ENCODE data around the gene ARHGEF28.

The ARHGEF28 gene

DNA sequence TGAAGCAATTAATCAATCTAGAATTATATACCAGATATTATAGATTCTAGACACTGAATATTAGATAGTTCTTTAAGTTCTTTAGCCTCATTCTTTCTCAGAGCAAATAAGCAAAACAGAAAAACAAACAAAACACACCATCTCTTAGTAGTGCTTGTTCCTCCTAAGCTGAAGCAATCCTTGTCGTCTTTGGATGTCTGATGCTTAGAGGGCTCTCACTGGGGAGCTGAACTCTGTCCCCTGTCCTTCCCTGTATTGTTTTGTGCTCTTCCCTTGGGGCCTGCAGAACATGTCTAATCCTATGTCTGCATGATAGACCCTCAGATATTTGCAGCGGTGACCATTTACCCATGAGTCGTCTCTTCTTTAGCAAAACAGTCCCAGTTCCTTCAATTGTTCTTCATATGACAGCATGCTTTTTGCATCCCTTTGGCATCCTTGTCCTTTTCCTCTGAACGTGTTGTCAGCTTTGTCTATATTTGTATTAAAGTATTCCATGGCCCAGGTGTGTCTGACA is 114.3 kb downstream of the ARHGEF28 start:
- DNase-seq (ENCODE audit: low read depth in 2 of 2), result no peak

DNA sequence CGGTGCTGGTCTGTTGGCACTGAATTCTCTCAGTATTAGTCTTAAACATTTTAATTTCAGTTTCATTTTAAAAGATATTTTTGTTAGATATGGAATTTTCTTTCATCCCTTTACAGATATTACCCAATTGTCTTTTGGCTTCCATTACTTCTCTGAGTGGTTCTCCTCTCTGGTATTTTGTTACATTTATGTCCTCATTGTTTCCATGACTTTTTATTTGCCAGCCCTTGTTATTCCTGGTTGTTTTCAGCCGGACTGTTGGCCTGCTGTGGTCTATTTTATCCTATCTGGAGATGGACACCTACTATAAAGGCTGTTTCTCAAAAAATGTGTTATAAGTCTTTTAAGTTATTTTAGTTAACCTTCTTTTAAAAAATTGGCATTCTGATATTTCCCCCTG is 117.2 kb downstream of the ARHGEF28 start:
- no peak for DNase-seq (ENCODE audit: low read depth in 2 of 2)

DNA sequence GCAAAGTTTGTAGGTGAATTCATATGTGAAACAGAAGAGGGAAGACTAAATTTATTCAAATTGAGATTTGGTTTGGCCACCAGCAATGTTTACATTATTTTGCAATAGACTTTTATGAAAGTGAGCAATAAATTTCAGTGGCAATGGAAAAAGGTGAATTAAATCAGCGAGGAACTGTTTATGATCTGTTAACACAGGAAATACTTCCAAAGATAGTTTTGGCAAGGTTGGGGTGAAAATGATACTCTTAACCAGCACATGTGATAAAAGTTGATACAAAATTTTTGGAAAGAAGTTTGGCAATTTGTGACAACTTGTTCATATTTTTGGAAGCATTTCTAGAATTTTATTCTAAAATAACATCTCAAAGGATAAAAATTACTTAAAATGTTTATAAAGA is 119.8 kb downstream of the ARHGEF28 start:
- DNase-seq (ENCODE audit: low read depth in 2 of 2), result no peak

DNA sequence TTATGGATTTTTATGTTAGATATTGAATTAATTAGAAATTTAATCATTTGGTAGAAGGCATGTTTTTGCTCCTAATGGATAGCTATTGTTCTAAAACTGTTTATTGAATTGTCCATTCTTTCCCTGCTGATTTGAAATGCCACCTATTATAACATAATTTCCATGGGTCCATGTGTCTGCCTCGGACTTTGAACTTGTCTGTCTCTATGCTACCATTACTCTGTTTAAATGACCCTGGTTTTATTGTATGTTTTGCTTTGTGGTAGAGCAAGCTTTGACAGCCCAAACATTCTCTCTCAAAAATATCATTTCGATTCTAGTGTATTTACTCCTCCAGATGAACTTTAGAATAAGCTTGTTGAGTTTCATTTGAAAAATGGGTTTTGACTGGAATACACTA is 120.6 kb downstream of the ARHGEF28 start:
- DNase-seq (ENCODE audit: low read depth in 2 of 2), result no peak

DNA sequence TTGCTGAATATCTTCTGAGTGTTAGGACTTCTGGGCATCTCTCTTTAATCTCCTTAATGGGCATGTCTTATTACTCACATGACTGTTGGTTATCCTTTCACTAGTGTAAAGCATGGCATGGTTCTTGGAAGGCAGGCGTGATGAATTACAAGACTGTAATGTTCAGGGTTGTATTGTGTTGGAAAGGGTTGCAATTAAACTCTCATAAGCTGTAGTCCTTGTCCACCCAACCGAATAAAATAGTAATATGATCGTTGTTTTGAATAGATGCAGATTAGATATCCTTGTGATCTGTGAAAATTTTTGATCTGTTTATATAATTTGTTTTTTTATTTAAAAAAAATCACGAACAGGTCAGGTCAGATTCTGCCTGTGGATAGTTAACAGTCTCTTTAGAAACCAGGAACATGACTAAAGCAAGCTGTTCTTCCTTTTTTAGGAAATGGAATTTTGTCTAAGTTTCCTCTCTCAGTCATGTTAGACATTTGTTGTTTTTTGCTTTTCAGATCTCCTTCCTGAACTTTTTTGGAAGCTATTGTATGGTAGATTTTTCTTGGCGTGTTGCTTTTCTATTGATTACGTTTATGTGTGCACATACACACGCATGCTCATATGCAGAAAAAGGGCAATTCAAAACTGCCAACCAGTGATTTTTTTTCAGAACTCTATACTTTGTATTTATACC is 121.8 kb downstream of the ARHGEF28 start:
- no peak for DNase-seq (ENCODE audit: low read depth in 2 of 2)

DNA sequence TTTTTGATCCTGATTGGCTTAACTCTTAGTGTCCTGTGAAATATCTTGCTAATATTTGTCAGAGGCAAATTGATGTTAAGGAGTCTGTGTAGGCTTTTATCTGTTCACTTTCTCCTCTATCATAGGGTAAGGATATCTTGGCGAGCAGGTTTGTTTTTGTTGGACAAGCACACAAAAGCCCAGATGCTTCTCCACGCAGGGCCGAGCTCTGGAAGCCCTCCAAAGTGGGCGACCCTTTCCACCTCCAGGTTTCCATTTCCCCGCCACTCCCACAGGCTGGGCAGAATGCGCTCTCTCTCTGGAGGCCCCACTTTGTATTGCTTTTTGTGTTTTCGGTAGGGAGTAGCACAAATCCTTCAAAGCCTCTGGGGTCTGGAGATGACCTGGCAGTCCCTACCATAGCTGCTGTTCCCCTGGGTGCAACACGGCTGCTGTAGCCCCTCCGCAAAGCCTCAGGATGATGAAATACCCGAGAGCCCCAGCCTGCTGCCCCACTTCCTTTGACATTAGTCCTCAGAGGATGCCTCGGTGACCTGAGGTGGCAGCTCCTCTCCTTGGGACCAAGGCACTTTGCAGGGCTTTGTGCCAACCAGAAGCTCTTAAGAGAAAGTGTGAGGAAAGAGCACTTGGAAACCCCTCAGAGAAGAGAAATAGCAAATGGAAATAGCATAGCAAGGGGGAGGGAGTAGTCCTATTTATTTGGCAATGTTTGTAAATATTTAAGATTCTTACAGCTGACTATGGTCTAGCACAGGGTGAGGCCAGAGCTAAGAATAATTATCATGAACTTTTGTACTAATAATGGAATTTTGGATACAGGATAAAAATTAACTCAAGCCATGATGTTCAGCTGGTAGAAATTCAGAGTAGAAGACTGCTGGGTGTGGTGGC is 122.8 kb downstream of the ARHGEF28 start:
- DNase-seq (ENCODE audit: low read depth in 2 of 2), result no peak

DNA sequence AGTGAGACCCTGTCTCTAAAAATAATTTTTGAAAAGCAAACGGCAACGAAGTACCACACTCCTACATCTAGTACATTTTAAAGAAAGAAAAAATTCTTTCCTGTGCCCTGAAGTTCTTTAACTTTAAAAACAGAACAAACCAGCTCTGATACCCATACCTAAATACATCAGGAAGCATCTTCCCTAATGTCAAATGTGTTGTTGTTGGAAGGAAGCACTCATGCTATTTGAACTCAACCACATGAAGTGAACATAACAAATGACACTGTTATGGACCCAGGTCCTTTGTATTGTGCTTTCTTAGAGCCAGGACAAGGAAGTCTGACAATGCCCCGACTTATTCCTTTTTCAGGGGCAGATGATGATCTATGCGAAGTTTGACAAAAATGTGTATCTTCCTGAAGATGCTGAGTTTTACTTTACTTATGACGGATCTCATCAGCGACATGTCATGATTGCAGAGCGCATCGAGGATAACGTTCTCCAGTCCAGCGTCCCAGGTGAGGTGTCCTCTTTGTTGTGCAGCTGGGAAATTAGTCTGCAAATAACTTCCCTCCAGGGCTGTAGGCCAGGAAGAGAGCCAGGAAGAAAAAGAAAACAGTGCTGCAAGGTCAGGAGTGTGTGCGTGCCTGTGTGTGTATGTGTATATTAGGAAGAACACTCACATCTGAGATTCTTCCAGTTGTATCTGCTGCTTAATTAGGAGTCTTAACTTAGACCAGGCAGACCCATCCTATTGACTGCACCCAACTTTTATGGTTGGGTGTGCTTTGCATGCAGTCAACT is 123.7 kb downstream of the ARHGEF28 start:
- no peak for DNase-seq (ENCODE audit: low read depth in 2 of 2)

DNA sequence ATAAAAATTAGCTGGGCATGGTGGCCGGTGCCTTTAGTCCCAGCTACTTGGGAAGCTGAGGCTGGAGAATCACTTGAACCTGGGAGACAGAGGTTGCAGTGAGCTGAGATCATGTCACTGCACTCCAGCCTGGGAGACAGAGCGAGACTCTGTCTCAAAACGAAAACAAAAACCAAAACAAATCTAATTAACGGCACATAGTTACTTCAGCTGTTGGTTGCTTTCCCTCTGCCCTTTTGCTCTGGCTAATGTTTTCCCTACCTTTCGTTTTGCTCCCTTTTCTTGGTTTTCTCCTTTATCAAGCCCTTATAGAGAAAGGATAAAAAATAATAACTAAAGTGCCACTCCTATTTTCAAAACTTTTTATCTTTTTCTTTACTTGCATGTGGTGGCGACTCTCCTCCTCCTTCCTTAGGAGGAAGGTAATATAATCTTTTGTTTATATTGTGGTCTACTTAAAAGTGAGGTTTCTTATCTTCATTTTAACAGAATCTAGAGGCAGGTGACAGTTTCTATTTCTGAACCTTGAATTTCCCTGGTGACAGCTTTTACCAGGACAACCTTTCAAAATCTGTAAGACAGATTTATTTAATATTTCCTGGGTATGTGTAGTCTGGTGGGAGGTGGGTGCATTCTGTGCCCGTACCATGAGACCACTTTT is 125.4 kb downstream of the ARHGEF28 start:
- no peak for DNase-seq (ENCODE audit: low read depth in 2 of 2)

DNA sequence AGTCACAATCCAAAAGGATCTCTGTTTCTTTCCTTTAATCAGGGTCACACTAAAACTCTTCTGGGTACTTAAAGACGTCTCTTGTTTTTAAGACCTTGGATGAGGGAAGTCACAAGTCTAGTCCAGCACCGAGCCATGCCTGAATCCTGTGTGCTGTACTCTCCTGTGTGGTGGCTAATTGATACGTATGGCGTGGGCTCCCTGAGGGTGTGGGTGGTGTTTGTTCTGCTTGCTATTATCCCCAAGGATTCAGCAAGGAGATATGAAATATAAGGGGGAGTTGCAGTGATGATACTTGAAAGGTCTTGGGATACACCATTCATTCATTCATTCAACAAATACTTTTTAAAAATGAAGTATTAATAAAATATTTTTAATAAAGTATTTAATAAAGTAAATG is 128.3 kb downstream of the ARHGEF28 start:
- no peak for DNase-seq (ENCODE audit: low read depth in 2 of 2)

DNA sequence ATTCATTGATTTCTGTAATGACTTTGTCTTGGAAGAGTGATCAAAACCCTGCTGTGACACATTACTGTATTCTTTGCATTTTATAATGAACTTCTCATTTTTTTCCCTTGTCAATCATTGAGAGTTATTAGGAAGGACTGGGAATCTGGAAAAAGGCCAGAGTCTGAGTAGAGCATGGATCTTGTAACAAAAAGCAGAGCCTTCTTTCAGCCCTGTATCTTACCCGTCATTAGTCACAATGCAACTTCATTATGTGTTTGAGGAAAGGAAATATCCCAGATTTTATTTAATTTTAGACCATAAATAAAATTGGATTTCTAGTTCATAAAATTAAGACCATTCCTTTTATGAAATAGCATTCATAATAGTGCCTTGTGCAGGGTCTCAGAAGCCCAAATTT is 131.4 kb downstream of the ARHGEF28 start:
- DNase-seq (ENCODE audit: low read depth in 2 of 2), result no peak

DNA sequence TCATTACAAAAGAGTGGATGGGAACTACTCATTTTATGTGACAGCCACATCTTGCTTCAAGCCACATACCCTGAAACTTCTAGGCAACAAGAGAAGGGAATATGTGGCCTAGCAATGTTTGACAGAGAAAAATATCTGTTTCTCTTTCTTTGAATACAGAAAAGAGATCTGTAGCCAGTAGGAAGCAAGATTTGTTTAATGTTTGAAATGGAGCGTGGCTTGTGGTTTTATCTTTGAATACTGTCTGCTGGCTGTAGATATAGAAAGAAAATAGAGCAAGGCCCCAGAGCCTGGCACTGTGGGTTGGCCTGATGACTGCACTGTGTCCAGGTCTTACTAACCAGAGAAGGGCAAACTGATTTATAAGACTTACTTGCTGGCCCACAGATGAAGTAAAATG is 133.8 kb downstream of the ARHGEF28 start:
- no peak for DNase-seq (ENCODE audit: low read depth in 2 of 2)

DNA sequence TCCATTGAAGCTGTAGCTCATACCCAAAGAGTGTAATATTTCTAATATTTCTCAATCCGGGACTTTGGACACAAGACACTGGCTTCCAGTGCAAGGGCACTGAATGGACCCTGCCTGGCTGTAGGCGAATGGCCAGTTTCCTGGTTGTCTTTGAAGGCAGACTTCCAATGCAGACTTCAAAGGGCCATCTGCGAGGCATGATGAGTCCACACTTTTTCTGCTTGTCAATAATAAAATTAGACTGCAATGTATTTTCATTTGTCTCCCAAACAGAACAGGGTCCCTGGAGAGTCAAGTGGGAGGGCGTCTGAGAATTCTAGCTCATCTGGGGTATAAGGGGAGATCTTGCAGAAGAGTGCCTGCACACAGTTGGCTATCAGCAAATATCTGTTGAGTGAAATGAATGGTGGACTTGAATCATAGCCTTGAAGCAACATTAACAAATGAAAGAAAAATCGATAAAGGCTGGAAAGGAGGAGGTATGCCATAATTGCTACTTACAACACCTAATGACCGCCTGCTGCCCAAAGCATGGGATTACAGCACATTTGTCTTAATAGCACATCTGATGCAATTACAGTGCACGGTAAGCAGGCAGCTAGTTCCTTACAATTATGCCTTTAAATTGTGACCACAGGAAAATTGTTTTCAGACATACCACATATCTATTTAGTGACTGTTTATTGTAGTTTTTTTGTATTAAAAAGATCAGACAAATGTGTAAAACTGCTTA is 137.5 kb downstream of the ARHGEF28 start:
- no peak for DNase-seq (ENCODE audit: low read depth in 2 of 2)

DNA sequence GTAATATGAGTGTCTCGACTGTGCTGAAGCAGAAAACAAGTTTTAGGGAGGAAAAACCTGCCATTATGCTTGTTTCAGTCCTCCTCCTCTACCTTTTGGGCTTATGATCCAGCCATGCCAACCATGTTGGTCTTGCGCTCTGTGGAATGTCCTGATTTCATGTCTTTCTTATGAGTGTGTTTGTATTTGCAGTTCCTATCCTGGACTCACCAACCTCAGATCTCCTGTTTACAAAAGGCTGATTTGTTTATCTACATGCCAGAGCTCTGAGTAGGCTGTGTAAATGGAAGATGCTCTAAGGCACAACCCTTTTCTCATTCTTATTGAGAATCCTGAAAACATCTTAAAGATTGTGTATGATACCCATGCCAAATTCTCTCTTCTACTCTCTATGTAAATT is 138.6 kb downstream of the ARHGEF28 start:
- DNase-seq (ENCODE audit: low read depth in 2 of 2), result no peak

DNA sequence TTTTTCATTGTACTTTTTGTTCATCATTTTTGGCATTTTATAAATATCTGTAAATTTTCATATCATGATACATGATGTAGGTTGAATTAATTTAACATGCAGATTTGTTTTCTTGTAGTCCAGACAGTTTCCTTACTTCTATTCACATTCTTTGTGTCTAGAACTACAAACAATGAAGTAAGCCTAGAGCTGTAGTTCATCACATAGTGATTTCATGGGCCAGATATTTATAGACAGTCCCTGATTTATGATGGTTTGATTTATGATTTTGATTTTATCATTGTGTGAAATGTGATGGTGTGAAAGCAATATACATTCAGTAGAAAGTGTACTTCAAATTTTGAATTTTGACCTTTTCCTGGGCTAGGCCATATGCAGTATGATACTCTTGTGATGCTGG is 139.0 kb downstream of the ARHGEF28 start:
- DNase-seq (ENCODE audit: low read depth in 2 of 2), result no peak

DNA sequence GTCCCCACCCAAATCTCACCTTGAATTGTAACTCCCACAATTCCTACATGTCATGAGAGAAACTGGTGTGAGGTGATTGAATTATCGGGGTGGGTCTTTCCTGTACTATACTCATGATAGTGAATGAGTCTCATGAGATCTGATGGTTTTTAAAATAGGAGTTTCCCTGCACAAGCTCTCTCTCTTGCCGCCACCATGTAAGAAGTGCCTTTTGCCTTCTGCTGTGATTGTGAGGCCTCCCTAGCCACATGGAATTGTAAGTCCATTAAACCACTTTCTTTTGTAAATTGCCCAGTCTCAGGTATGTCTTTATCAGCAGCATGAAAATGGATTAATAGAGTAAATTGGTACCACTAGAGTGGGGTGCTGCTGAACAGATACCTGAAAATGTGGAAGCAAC is 140.9 kb downstream of the ARHGEF28 start:
- no peak for DNase-seq (ENCODE audit: low read depth in 2 of 2)

DNA sequence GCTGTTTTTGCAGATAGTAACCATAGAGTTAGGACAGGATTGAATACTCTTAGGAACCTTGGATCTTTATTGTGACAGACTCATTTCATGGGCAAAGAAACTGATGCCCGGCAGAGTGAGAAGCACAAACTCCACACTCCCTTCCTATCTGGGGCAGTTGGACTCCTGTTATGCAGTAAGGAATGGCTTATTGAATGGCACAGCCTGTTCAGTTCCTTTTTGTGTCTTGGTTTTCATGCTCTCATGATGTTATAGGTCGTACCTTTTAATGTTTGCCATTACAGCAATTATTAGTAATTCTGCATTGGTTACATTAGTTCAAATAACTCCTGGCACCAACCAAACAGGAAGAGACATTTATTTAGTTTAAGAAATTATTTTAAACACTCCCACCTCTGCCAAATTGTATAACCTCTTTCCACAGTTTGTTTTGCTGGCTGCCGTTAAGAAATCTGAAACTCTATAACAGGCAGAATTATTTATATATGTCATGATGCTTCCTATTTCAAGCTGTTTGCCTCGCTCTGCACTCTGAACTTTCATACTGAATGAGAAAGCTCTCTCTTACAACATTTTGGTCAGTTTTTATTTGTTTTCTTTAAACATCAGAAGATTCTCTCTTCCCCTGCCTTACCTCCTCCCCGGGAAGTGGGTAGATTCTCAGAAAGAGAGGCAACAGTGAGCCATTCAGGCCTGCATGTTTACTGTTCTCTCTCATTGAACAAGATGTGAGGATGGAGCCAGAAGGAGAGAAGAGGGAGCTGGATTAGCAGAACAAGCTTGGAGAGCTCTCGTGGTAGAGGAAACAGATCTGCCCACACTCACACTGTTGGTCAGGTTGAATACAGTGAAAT is 144.4 kb downstream of the ARHGEF28 start:
- DNase-seq (ENCODE audit: low read depth in 2 of 2), result no peak

DNA sequence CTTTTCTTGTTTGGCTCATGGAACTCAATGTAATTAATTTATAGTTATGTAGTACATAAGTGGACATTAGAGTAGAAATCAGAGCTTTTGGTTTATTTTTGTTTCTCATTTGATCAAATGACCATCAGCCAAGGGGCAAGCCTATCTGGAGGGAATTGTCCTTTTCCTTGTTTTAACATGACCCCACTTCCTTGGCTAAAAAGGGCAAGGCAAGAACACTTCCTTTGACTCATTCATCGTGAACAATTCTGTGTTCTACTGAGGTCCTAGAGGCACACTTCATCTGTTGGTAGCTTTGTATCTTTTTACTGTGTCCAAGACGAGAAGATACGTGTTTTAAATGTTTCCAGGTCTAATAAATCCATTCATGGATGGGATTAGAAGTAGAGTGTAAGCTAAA is 148.9 kb downstream of the ARHGEF28 start:
- DNase-seq (ENCODE audit: low read depth in 2 of 2), result no peak

DNA sequence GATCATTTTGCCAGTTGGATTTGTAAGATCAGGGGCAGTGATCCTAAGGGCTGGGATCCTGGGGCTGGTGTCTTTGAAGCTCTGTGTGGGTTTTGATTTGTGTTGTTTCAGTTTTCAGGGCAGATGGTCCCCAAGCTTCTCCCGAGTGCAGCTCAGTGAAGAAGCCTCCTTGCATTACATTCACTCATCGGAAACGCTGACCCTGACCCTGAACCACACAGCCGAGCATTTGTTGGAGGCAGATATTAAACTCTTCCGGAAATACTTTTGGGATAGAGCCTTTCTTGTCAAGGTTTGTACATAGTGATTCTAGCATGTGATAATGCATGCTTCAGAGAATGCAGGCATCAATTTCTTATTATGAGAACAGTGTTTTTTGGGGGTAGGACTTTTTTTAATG is 150.4 kb downstream of the ARHGEF28 start:
- no peak for DNase-seq (ENCODE audit: low read depth in 2 of 2)

DNA sequence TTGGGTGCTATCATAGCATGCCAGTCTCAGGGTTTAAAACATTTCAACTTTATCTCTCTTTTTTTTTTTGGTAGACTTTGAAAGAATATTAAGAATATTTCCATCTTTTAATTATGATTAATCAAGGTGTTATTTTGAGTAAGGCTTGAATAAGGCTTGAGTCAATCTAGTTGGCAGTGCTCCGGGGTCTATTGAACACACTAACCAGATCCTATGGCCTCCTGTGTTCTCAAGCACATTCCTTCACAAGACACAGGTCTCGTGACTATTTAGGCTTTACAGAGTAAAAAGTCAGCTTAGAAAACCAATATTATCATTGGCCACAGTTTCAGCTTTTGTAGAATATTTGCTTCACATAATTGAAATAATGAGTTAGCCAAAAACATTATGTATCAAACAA is 151.2 kb downstream of the ARHGEF28 start:
- DNase-seq (ENCODE audit: low read depth in 2 of 2), result no peak
